ENCODE measurements around the gene XKR8. TPM values are rescaled to one million over a fixed set of nuclear protein-coding genes. Genes with fewer than 3 reads are reported as not detected.

The XKR8 gene
- total RNA-seq, 1 donor from 2014 or later: 15.6 TPM

DNA sequence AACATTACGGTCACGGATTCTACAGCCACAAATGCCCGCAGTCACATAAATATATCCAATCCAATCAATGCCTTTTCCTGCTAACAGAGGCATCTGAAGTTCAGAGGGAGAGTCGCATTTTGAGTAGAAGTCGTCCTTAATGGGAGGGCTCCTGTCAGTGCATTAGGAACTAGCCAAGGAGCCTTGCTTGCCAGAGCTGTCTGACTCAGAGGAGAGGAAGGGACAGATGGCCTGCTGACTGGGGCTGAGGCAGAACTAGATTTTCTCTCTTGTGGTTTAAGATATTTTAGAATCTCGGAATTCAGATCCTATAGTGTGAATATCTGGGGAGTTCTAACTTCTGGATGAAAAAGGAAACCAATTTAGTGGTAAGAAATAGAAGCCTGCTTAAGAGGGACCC lies 10.6 kb downstream of the XKR8 start:
- TF ChIP-seq CTCF (IDR thresholded peaks at IDR 0.05): no peak
- intact Hi-C loops (cut with DNase I): no loop called here
- Histone ChIP-seq H3K36me3 (peaks cover 18 to 42% of the 10 kb centered on the region in 2 donors), H3K27ac (peak overlapping the region; percentile 48 to 49), H3K4me1 (no peaks in the 10 kb centered on the region), H3K9me3 (no peaks in the 10 kb centered on the region), H3K4me3 (no peak overlapping the region), H3K27me3 (no peaks in the 10 kb centered on the region)
- DNase-seq (ENCODE audit: low spot score in 2 of 2): no peak

DNA sequence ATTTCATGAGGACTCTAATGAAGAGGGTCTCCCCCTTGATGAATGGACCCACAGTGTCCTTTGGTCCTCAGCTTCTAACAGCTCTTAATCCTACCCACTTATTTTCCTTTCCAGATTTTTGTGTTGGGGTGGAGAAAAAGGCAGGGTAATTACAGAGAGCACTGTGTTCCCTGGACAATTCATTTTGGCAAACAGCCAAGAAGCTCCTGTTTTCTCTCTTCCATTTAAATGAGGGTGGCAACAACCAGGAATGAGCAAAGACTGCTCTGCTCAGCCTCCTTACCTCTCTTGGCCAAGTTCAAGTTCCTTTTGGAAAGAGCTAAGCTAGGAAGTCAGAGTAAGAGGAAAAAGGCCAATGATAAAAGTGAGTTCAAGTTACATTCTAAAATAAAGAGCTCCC lies 11.9 kb downstream of the XKR8 start:
- Histone ChIP-seq H3K27ac (peak overlapping the region in 1 of 2 donors; percentile 10), H3K9me3 (no peaks in the 10 kb centered on the region), H3K27me3 (no peaks in the 10 kb centered on the region), H3K4me3 (no peak overlapping the region), H3K36me3 (peaks cover 16 to 40% of the 10 kb centered on the region in 2 donors), H3K4me1 (no peaks in the 10 kb centered on the region)
- intact Hi-C loops (cut with DNase I): no loop called here
- no peak for DNase-seq (ENCODE audit: low spot score in 2 of 2)
- no peak for TF ChIP-seq CTCF (IDR thresholded peaks at IDR 0.05)

GRCh38 chr1:27972141-27972540 lies 12.4 kb downstream of the XKR8 start:
- Histone ChIP-seq H3K36me3 (peaks cover 13 to 40% of the 10 kb centered on the region in 2 donors), H3K27ac (peak overlapping the region in 1 of 2 donors; percentile 10), H3K4me1 (no peaks in the 10 kb centered on the region), H3K9me3 (no peaks in the 10 kb centered on the region), H3K27me3 (no peaks in the 10 kb centered on the region), H3K4me3 (no peak overlapping the region)
- intact Hi-C loops (cut with DNase I): no loop called here
- no peak for TF ChIP-seq CTCF (IDR thresholded peaks at IDR 0.05)
- DNase-seq (ENCODE audit: low spot score in 2 of 2): no peak

DNA sequence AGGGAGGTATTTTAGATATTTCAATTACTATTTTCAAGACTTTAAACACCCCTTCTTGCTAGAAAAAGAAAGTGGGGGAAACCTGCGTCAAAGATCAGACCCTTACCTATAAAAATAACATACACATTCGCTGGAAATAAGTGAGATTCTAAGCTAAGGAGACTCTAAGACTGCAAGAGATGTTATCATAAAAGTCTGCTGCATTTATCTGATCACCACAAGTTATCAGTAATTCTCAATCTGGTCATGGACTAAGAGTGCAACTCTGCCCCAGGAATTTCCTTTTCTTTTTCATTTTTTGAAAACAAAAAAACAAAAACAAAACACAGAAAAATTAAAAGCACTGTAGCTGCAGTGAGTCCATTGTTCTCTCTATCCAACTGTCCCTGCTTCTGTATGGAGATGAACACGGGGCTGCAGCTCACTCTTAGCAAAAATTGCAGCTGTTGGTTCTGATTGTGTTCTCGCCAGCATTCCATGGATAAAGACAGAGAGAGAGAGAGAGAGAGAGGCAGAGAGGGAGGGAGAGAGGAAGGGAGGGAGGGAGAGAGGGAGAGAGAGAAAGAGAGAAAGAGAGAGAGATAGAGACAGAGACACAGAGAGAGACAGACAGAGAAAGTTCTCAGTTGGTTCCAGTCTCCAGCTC lies 14.1 kb downstream of the XKR8 start:
- intact Hi-C loops (cut with DNase I): no loop called here
- no peak for TF ChIP-seq CTCF (IDR thresholded peaks at IDR 0.05)
- Histone ChIP-seq H3K9me3 (no peaks in the 10 kb centered on the region), H3K27ac (no peak overlapping the region), H3K27me3 (no peaks in the 10 kb centered on the region), H3K4me1 (no peaks in the 10 kb centered on the region), H3K36me3 (peaks cover 19 to 43% of the 10 kb centered on the region in 2 donors), H3K4me3 (no peak overlapping the region)
- no peak for DNase-seq (ENCODE audit: low spot score in 2 of 2)

- DNase-seq (ENCODE audit: low spot score in 2 of 2): no peak
- H3K36me3 ChIP-seq: peaks cover 19 to 43% of the 10 kb centered on the region in 2 donors
- no peaks in the 10 kb centered on the region for H3K27me3 ChIP-seq
- H3K4me3 ChIP-seq: no peak overlapping the region
- intact Hi-C loops (cut with DNase I): no loop called here
- no peaks in the 10 kb centered on the region for H3K9me3 ChIP-seq
- no peak for TF ChIP-seq CTCF (IDR thresholded peaks at IDR 0.05)
- H3K27ac ChIP-seq: no peak overlapping the region
- H3K4me1 ChIP-seq: no peaks in the 10 kb centered on the region
Measured at GRCh38 chr1:27974417-27974781, 14.6 kb downstream of the XKR8 start.

Data from ascending aorta (tissue), 2 donors.